Erythroblast (primary cell): Measurements from ENCODE around the gene CYREN.

Experiments
- GATA1 ChIP-seq: IDR thresholded peaks from 2 replicates; pipeline ENCODE4 v1.6.1; 2011; ENCODE audit warnings: low read depth, mild to moderate bottlenecking, control low read depth, low read length, moderate library complexity
- POLR2A ChIP-seq: IDR thresholded peaks from 2 replicates; pipeline ENCODE4 v1.6.1; 2011; ENCODE audit warnings: mild to moderate bottlenecking, low read length

GRCh38 chr7:135189961-135190360 lies 19.5 kb upstream of the CYREN start:
- TF ChIP-seq POLR2A (no peak), GATA1 (no peak)
